ENCODE measurements around the gene IRF2.
A peak's percentile ranks its signal among the peaks of the same experiment; 100 is the strongest.
"Not testable (repeated sequence)": the region's sequence is repeated elsewhere in the genome, so short reads cannot be mapped to it uniquely, and the experiment has no call there.

Gene IRF2

DNA sequence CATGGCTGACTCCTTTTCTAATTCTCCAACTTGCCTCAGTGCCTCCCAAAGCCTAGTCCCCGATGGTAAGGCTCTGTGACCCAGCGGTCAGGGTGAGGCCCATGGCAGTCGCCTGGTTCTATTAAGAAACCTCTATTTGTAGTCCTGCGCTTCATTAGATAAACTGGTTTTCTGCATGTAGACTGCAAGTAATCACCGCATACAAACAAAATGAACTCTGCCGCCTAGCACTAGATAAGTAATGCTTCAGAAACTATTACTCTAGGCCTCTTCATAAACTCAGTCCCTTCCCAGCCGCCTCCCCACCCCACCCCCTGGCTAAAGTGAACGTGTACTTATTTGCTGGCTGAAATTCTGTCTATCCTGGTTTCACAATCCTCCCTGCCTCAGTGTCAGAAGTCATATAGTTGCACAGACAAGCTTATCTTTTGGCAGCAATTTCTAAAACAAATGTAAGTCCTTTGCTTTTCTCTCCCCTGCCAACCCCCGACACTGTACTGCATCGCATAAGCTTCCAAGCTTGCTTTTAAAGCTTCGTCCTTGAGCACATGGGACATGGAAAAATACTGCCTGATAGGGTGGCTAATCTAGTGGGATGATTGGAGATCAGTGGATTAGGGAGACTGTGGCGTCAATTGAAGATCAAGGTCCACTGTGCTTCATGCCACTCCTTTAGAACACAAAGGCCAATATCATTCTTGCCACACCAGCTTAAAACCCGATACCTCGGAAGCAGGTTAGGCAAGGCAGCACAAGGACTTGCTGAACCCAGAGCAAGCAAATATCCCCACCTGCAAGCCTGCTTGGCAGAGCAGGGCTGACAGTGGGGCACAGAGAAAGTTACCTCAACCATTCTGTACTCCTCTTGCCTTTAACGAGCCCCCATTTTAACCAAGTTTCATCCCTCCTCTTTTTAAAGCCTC is 125.8 kb downstream of the IRF2 start:
- TF ChIP-seq, protein P1, sequence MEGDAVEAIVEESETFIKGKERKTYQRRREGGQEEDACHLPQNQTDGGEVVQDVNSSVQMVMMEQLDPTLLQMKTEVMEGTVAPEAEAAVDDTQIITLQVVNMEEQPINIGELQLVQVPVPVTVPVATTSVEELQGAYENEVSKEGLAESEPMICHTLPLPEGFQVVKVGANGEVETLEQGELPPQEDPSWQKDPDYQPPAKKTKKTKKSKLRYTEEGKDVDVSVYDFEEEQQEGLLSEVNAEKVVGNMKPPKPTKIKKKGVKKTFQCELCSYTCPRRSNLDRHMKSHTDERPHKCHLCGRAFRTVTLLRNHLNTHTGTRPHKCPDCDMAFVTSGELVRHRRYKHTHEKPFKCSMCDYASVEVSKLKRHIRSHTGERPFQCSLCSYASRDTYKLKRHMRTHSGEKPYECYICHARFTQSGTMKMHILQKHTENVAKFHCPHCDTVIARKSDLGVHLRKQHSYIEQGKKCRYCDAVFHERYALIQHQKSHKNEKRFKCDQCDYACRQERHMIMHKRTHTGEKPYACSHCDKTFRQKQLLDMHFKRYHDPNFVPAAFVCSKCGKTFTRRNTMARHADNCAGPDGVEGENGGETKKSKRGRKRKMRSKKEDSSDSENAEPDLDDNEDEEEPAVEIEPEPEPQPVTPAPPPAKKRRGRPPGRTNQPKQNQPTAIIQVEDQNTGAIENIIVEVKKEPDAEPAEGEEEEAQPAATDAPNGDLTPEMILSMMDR (IDR thresholded peaks at IDR 0.05; ENCODE audit: low read depth, low read length), result no peak

DNA sequence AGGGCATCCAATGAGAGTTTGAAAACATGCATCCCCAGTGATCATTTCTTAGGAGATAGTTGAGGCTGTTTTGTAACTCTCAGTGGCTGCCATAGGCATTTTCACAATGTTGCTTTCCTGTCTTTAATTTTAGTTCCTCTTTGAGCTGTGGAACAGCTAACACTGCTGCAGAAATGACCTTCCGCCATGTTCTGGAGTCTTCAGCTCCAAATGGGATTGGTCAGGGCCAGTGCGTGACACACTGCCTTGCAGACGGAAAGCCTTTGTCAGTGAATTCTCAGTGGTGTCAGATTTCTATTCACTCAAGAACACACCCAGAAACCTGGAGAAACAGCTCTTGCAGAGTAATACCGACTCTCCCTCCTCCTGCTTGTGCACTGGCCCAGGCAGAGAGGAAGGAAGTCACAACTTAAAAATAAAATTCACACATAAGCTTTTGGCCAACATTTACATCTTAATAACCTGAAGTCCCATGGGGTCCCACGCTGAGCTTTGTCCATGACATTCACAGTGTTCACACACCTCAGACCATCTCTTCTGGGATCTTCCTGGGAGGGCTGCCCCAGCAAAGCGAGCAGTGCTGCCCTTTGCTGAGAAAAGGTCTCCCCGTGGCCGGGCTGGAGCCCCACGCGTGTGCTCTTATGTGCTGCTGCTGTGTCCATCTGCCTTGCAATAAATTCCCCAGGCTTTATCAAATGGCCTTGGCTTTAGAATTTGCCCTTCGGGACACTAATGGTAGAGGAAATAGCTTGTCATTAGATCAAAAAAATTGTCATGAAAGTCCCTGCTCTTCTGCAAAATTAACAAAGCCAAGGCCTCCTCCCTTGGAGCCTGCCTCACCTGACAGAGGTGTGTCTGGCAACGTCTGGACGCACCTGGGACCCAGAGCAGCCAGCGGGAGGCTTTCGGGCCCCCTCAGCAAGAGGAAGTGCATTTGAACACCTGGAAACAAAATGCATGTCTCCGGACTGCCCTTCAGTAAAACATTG is 126.8 kb downstream of the IRF2 start:
- DNase-seq (ENCODE audit: low read depth, low spot score), result peak; percentile 56
- H3K4me3 ChIP-seq (ENCODE audit: low read depth, low read length), result no peak overlapping the region
- TF ChIP-seq, protein P1 (IDR thresholded peaks at IDR 0.05; ENCODE audit: low read depth, low read length), result no peak
- in situ Hi-C loops (cut with HindIII; ENCODE audit: low sequenced_read_pairs), result no loop called here

More for the DNA sequence above, 125.8 kb downstream of the IRF2 start:
- in situ Hi-C loops (cut with HindIII; ENCODE audit: low sequenced_read_pairs), result no loop called here
- no peak overlapping the region for H3K4me3 ChIP-seq (ENCODE audit: low read depth, low read length)
- DNase-seq (ENCODE audit: low read depth, low spot score), result no peak

DNA sequence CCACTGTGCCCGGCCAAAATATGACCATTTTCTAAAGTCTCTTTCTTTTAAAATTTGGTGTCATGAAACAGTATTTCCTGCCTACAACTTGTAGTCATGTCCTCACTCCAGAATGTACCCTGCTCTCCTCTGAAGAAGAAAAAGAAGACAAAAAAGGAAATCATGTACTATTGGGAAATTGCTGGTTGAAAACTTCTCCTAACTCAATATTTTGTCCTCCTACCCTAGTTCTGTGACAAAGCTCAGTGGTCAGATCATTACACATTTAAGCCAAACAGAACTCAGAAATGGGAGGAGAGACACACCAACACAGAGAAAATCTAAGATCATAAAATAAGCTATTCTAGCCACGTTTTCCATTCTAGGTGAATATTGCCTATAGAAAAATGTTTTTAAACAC is 127.7 kb downstream of the IRF2 start:
- TF ChIP-seq, protein P1 (IDR thresholded peaks at IDR 0.05; ENCODE audit: low read depth, low read length), result no peak
- no peak for DNase-seq (ENCODE audit: low read depth, low spot score)
- H3K4me3 ChIP-seq (ENCODE audit: low read depth, low read length), result no peak overlapping the region
- in situ Hi-C loops (cut with HindIII; ENCODE audit: low sequenced_read_pairs), result no loop called here

DNA sequence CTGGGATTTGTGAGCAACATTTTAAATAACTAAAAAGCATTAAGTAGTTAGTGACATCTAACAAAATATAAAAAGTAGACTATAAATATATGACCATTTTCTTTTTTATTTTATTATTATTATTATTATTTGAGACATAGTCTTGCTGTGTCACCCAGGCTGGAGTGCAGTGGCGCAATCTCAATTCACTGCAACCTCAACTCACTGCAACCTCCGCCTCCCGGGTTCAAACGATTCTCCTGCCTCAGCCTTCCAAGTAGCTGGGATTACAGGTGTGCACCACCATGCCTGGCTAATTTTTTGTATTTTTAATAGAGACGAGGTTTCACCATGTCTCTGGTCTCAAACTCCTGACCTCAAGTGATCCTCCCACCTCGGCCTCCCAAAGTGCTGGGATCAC is 128.1 kb downstream of the IRF2 start:
- DNase-seq (ENCODE audit: low read depth, low spot score); in situ Hi-C loops (cut with HindIII; ENCODE audit: low sequenced_read_pairs); H3K4me3 ChIP-seq (ENCODE audit: low read depth, low read length): not testable (repeated sequence)

DNA sequence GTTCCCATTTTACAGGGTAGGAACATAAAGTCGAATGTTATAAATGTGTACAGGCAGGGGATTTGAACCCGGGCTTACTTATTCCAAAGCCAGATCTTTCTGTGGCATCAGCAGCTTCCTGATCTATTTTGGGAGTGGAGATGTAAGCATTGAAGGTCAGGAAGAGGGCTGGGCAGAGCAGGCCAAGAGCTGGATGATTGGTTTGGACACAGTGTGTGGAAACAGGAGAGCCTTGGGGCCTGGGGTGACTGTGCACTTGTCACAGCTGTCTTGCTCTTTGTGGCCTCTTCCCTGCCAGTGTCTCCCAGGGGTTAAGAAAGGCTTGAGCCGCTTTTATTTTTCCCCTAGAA is 128.8 kb downstream of the IRF2 start:
- no peak overlapping the region for H3K4me3 ChIP-seq (ENCODE audit: low read depth, low read length)
- in situ Hi-C loops (cut with HindIII; ENCODE audit: low sequenced_read_pairs), result no loop called here
- DNase-seq (ENCODE audit: low read depth, low spot score), result no peak
- TF ChIP-seq, protein P1 (IDR thresholded peaks at IDR 0.05; ENCODE audit: low read depth, low read length), result no peak

DNA sequence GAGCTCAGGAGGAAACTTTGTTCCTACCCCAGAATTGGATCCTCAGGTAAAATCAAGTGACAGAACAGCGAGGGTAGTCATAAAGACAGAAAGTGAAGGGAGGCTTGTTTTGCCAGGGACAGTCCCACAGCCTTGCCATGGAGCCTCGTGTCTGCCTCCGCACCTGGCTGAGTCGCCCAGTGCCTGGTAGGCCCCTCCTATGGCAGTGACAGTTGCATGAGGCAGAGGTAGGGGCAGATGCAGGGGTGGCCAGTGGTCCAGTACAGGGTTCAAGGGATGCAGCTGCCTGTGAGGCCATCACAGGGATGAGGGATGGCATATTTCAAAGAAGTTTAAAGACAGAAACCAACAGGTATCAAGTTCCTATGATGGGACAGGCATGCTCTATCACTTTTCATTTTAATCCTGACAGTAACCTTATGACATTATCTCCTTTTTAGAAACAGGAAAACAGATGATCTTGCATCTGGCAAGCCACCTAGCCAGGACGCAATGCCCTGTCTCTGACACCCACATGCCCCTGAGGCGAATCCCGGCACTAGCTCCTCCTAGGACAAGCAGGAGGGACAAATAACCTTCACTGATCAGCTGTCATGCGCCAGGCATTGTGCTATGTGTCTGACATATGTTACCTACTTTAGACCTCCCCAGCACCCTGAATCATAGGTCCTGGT is 129.3 kb downstream of the IRF2 start:
- TF ChIP-seq, protein P1 (IDR thresholded peaks at IDR 0.05; ENCODE audit: low read depth, low read length), result no peak
- DNase-seq (ENCODE audit: low read depth, low spot score), result no peak
- in situ Hi-C loops (cut with HindIII; ENCODE audit: low sequenced_read_pairs), result no loop called here
- no peak overlapping the region for H3K4me3 ChIP-seq (ENCODE audit: low read depth, low read length)
